Right kidney (tissue), 1 donor: ENCODE measurements around the gene ARPC4.
"Not testable (repeated sequence)": the region's sequence is repeated elsewhere in the genome, so short reads cannot be mapped to it uniquely, and the experiment has no call there.

ENCODE experiments used
- DNase-seq: peaks from one replicate; pipeline ENCODE4 v3.0.0-alpha.2; 2016

Gene ARPC4

DNA sequence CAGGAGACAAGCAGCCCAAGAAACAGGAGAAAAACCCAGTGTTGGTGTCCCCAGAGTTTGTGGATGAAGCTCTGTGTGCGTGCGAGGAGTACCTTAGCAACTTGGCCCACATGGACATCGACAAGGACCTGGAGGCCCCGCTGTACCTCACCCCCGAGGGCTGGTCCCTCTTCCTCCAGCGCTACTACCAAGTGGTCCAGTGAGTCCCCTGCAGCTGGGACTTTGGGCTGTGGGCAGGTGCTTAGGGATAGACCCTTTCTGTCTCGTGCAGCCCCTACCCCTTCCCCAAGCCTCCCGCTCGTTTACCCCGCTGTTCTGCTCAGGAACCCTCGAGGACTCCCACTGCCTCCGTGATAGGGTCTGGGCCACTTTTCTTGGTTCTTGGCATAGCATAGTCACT lies 27.7 kb downstream of the ARPC4 start:
- DNase-seq = no peak

- DNase-seq = no peak
These were observed 28.1 kb downstream of the ARPC4 start for GRCh38 chr3:9820946-9821345.

GRCh38 chr3:9825451-9826040 lies 32.7 kb downstream of the ARPC4 start:
- no peak for DNase-seq

DNA sequence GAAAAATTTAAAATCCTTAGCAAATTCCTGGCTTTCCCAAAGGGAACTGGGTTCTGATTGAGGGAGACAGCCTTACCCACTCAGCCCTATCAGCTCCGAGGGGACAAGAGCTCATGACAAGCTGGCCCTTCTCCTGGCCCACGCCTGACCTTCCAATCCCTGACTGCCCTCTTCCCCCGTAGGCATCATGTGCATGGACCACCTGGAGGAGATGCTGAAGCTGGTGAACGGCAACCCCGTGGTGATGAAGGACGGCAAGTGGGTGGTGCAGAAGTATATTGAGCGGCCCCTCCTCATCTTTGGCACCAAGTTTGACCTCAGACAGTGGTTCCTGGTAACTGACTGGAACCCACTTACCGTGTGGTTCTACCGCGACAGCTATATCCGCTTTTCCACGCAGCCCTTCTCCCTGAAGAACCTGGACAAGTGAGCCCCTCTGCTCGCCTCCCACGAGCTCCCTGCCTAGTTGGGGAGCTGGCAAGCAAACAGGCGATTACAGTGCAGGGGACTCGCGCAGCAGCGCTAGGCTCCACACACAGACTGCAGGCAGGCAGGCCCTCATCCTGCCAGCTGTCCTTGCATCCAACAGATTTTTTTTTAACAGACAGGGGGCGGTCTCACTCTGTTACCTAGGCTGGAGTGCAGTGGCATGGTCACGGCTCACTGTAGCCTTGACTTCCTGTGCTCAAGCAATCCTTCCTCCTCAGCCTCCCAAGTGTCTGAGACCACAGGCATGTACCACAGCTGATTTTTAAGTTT lies 34.1 kb downstream of the ARPC4 start:
- no peak for DNase-seq

DNA sequence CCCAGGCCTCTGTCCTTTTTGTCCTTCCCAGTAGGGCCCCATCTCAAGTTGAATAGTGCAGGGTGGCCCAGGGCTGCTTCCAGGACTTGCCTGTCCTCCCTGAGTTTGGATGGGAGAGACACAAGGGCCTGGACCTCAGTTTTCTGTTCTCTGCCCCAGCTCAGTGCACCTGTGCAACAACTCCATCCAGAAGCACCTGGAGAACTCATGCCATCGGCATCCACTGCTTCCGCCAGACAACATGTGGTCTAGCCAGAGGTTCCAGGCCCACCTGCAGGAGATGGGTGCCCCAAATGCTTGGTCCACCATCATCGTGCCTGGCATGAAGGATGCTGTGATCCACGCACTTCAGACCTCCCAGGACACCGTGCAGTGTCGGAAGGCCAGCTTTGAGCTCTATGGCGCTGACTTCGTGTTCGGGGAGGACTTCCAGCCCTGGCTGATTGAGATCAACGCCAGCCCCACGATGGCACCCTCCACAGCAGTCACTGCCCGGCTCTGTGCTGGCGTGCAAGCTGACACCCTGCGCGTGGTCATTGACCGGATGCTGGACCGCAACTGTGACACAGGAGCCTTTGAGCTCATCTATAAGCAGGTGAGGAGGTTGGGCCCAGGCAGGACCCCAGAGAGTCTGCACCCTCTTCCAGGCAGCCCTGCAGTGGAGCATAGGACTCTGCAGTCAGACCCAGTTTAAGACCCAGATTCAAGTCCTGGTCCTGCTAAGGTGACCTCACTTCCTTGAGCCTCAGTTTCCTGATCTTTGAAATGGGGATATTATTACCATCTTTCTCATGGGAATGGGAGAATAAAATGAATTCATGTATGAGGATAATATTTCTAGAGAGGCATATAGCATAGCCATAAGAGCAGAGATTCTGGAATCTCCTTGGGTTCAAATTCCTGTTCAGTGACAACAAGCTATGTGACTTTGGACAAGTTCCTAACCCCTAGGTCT lies 36.2 kb downstream of the ARPC4 start:
- DNase-seq = no peak

GRCh38 chr3:9831253-9831652 lies 38.4 kb downstream of the ARPC4 start:
- DNase-seq = no peak

GRCh38 chr3:9833078-9833477 lies 40.2 kb downstream of the ARPC4 start:
- no peak for DNase-seq

- no peak for DNase-seq
These were observed 41.9 kb downstream of the ARPC4 start for GRCh38 chr3:9834520-9835380.

DNA sequence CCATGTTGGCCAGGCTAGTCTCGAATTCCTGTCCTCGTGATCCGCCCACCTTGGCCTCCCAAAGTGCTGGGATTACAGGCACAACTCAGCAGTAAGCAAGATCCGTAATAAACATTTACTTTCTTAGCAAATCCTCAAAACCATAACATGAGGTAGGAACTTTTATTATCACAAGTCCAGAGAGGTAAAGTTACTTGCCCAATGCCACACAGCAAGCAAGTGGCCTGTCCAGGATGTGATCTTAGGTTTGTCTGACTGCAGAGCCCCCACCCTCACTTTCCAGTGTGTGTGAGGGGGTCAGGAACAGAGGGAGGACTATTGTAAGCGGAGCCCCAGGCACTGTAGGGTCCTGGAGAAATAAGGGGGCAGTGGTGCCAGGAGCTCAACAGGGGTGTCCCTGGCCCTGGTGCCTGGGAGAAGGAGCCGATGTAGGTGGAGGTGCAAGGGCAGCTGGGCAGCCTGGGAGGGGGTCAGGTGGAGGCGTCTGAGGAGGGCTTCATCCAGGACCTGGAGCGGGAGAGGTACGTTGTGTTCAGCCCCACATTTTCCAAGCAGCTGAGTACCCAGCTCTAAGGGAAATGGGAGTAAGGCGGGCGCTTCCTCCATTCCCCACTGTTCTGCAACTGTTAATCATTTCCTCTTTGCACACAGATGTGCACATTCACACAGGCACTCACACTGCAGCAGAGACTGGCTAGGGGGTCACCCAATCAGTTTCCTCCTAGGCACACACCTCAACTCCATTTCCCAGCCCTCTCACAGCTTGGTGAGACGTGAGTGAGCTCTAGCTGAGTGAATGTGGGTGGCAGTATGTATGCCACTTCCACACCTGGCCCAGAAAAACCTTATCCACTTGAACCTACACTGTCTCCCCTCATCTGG lies 45.1 kb downstream of the ARPC4 start:
- DNase-seq = no peak

DNA sequence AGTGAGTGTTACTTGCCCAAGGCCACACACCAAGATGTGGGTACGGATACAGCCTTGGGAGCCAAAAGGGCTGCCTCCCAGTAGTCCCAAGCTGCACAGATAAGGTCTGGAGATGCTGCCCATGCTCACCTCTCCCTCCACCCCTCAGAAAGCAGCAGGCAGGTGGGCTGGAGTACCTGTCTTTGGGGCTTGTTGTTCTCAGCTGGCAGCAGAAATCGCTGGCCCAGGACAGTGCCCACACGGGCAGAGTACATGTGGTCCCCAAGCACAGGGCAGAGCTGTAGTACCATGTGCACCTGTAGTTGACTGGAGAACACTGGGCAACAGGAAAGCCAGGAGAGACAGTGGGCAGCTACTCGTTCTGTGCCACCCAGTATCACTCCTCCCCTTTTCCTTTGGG lies 46.0 kb downstream of the ARPC4 start:
- DNase-seq = no peak

- no peak for DNase-seq
These were observed 48.1 kb downstream of the ARPC4 start for GRCh38 chr3:9841015-9841414.

DNA sequence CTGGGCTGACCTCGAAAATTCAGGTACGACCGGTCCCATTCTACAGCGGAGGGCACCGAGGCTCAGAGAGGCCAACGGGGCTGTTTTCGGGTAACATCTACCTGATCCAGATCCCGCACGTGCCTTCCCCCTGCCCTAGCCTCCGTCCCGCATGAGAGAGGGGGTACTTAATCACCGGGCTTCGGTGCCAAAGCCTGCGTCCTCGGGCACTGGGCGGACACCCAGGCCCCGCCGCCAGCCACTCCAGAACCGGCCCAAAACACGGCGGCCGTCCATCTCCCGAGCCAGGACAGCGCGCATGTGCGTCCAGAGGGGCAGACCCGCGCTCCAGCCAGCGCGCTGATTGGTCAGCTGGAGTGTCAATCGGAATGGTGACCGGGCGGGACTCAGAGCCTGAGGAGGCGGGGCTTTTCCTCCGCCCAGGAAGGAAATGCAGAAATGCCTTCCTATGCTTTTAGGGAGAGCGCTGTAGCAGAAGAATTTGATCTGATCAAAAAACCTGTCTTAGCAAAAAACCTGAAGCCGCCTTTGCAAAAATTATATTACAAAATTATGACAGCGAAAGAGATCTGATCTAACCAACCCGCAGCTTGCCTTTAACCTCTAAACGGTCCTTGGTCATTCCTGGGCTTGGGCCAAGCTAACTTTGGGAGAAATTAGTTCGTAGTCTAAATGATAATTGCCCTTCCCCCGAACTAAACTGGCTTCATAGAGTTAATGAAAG lies 51.0 kb downstream of the ARPC4 start, which contains the start of gene RPUSD3:
TSS of gene RPUSD3 (minus strand) at position 294 of the 724 bp plus-strand sequence. CDS start at position 276, 18 bp downstream.
- peak; percentile 96 for DNase-seq

DNA sequence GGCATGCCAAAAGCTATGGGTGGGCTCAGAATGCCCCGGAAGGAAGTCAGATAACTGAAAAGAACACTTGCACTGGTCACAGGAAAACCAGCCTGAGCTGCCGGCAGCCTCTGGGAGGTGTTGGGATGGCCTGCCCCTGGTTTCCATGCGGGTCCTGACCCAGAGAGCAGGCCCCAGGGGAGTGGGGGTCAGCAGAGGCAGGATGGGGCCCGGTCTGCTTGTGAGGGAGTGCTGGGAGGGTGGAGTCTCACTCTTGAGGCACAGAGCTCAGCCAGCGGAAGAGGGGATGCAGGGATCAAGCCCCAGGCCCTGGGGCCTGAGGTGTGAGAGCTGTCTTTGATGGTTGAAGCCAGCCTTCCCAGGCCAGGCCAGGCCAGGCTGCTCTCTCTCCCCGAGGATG lies 53.3 kb downstream of the ARPC4 start:
- no peak for DNase-seq

DNA sequence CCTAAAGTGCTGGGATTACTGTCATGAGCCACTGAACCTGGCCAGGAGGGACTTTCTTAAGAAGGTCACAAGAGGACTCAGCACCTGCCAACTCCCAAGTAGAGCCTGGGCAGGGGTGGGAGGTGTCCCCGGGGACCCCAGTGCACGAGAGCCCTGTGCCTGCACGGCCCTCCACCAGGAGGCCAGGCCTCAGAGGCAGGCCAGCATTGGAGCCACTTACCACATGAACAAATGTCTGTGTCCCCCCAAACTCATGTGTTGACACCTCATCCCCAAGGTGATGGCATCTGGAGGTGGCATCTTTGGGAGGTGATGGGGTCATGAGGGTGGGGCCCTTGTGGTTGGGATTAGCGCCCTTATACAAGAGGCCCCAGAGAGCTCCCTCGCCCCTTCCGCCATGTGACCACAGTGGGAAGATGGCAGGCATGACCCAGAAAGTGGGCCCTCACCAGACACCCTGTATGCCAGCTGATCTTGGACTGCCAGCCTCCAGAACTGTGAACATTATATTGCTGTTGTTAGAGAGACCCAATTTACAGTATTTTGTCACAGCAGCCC lies 54.1 kb downstream of the ARPC4 start:
- no peak for DNase-seq

DNA sequence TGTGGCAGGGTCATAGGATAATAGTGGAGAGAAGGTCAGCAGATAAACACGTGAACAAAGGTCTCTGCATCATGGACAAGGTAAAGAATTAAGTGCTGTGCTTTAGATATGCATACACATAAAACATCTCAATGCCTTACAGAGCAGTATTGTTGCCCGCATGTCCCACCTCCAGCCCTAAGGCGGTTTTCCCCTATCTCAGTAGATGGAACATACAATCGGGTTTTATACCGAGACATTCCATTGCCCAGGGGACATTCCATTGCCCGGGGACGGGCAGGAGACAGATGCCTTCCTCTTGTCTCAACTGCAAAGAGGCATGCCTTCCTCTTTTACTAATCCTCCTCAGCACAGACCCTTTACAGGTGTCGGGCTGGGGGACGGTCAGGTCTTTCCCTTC lies 55.0 kb downstream of the ARPC4 start:
- DNase-seq = not testable (repeated sequence)

DNA sequence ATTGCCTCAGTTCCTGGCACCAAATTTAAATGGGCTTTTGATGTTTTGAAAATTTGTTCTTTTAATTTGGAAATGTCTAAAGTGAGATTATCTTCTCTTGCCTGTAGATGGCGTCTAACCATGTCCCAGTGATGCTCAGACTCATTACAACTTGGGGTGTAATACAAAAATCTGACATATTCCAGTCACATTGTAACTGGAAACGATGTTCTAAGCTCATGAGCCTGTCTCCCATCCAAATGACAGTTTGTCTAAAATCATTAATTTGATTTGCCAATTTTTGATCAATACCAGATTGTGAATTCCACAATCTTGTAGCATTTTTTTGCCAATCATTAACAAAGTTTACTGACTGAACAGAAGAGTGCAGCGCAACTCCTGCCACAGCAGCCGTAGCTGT lies 56.0 kb downstream of the ARPC4 start:
- not testable (repeated sequence) for DNase-seq

DNA sequence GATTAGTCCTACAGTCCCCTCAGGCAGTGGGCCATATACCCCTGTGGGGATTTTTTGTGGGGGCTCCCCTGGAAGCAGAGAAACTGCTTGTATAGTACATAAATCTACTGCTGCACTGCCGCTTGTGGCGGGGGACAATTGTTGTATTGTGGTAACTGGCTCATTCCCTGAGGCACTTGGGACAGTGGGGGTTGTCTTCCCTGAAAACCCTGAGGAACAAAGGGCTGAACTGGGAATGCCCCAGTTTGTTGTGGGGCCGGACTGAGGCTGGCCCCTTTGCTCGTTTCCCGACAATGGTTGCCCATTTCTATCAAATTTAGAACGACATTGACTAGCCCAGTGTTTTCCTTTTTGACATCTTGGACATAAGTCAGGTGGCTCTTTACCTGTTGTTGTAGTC lies 58.5 kb downstream of the ARPC4 start:
- not testable (repeated sequence) for DNase-seq

- DNase-seq = not testable (repeated sequence)
These were observed 59.0 kb downstream of the ARPC4 start for GRCh38 chr3:9851926-9852325.

DNA sequence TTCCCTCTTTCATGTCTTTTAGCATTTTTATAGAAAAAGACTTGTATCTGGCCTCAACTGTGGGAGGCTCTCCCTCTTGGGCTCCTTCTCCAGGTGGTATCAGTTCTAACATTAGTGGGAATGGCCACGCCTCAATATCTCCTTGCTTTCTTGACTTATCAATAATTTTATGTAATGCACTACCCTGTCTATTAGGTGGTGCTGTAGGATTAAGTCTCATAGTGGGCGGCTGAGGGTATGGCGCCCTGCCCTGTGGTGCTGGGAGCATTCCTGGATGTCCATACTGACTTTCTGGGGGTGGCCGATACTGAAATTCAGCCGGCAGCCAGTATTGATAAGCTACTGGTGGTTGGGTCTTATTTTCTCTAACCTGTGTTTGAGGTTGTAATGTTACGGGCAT lies 59.6 kb downstream of the ARPC4 start:
- DNase-seq = no peak
